C1 segment of cervical spinal cord (tissue), 14 donors: ENCODE data around the gene ENKUR.
A peak's percentile ranks its signal among the peaks of the same experiment; 100 is the strongest.
"Not testable (repeated sequence)": the region's sequence is repeated elsewhere in the genome, so short reads cannot be mapped to it uniquely, and the experiment has no call there.

Source experiments
- DNase-seq, 14 donors: peaks; one replicate each; lab custom pipeline; 2025; lab: John Stamatoyannopoulos, UW

The ENKUR gene

GRCh38 chr10:25023278-25023677, 7.3 kb upstream of the ENKUR start:
- DNase-seq: no peak

GRCh38 chr10:25018703-25019102, 2.7 kb upstream of the ENKUR start:
- no peak for DNase-seq

- no peak for DNase-seq
Measured at GRCh38 chr10:25017661-25018060, 1.7 kb upstream of the ENKUR start.

- peak in 2 of 14 donors; percentile 38 to 69 for DNase-seq
Measured at GRCh38 chr10:25017154-25017590, 1.2 kb upstream of the ENKUR start.

GRCh38 chr10:25016376-25017153, 607 bp upstream of the ENKUR start, which contains the start of gene THNSL1:
TSS of gene THNSL1 (plus strand) at chr10:25016612. CDS start at chr10:25023224, 6,612 bp downstream.
- peak; percentile 64 to 98 (median 96) for DNase-seq

- DNase-seq: no peak
Measured at GRCh38 chr10:25014579-25014978, 1.4 kb downstream of the ENKUR start.

- DNase-seq: not testable (repeated sequence)
Measured at GRCh38 chr10:25011591-25011990, 4.4 kb downstream of the ENKUR start.

GRCh38 chr10:24998044-24998443, 17.9 kb downstream of the ENKUR start:
- DNase-seq: no peak

GRCh38 chr10:24995072-24995471, 20.9 kb downstream of the ENKUR start:
- no peak for DNase-seq

GRCh38 chr10:24993237-24993958, 22.6 kb downstream of the ENKUR start:
- no peak for DNase-seq

- DNase-seq: no peak
Measured at GRCh38 chr10:24992512-24993133, 23.3 kb downstream of the ENKUR start.

- DNase-seq: no peak
Measured at GRCh38 chr10:24991298-24991697, 24.7 kb downstream of the ENKUR start.

- no peak for DNase-seq
Measured at GRCh38 chr10:24989867-24990266, 26.1 kb downstream of the ENKUR start.

GRCh38 chr10:24988831-24989640, 26.9 kb downstream of the ENKUR start:
- DNase-seq: peak in 5 of 14 donors; percentile 13 to 37 (median 32)

- no peak for DNase-seq
Measured at GRCh38 chr10:24984906-24985305, 31.1 kb downstream of the ENKUR start.

GRCh38 chr10:24983946-24984345, 32.0 kb downstream of the ENKUR start:
- no peak for DNase-seq

- DNase-seq: no peak
Measured at GRCh38 chr10:24983130-24983529, 32.8 kb downstream of the ENKUR start.

- no peak for DNase-seq
Measured at GRCh38 chr10:24982319-24983112, 33.4 kb downstream of the ENKUR start.

- DNase-seq: no peak
Measured at GRCh38 chr10:24981161-24981710, 34.7 kb downstream of the ENKUR start.

GRCh38 chr10:24979685-24980084, 36.3 kb downstream of the ENKUR start:
- no peak for DNase-seq
